Natural killer cell (primary cell): ENCODE data around the gene ETF1. TPM values are rescaled to one million over a fixed set of nuclear protein-coding genes. Genes with fewer than 3 reads are reported as not detected.
A peak's percentile ranks its signal among the peaks of the same experiment; 100 is the strongest.

Experiments
- ATAC-seq, 3 donors: fragments of 150-1000 bp in 2 of 3; fragments of 200-7000 bp in 1 of 3; cut with Tn5 transposase; 1 replicate in 1 of 3; 2 replicates in 2 of 3; pipeline ENCODE4 v1.10.0; 2021; ENCODE audit warnings: mild to moderate bottlenecking in 2 of 3, moderate library complexity in 2 of 3
- DNase-seq, 2 donors: peaks; one replicate each; pipeline versions ENCODE4 v3.0.0 to v3.0.0-alpha.2; 2013 to 2021; ENCODE audit warnings: mixed read lengths in 1 of 2
- H3K27ac ChIP-seq: one replicate; pipeline ENCODE4 v1.5.1; 2013; ENCODE audit warnings: mild to moderate bottlenecking, low read length
- H3K27me3 ChIP-seq: one replicate; pipeline ENCODE4 v1.6.1; 2013; ENCODE audit warnings: low read length; ENCODE audit not compliant: control insufficient read depth, insufficient read depth
- H3K36me3 ChIP-seq: one replicate; pipeline ENCODE4 v1.6.1; 2013; ENCODE audit warnings: low read length; ENCODE audit not compliant: control insufficient read depth, insufficient read depth
- H3K4me1 ChIP-seq: one replicate; pipeline ENCODE4 v1.6.1; 2013; ENCODE audit warnings: low read length; ENCODE audit not compliant: control insufficient read depth, insufficient read depth
- H3K4me3 ChIP-seq: one replicate; pipeline ENCODE4 v1.5.1; 2013; ENCODE audit warnings: low read length
- H3K9me3 ChIP-seq: one replicate; pipeline ENCODE4 v1.6.1; 2013; ENCODE audit warnings: low read length; ENCODE audit not compliant: control insufficient read depth, insufficient read depth
- H3K27ac Mint-ChIP-seq, 2 donors: one replicate each; pipeline ENCODE4 v1.8.0; 2022; ENCODE audit warnings: mild to moderate bottlenecking in 2 of 2, mixed read lengths in 2 of 2, moderate library complexity in 1 of 2
- H3K27me3 Mint-ChIP-seq, 2 donors: one replicate each; pipeline ENCODE4 v1.8.0; 2022; ENCODE audit warnings: low read depth in 2 of 2, mixed read lengths in 2 of 2
- H3K36me3 Mint-ChIP-seq: one replicate; pipeline ENCODE4 v1.8.0; 2022; ENCODE audit warnings: mixed read lengths
- H3K4me1 Mint-ChIP-seq, 2 donors: one replicate each; pipeline ENCODE4 v1.8.0; 2022; ENCODE audit warnings: mixed read lengths in 2 of 2
- H3K4me3 Mint-ChIP-seq: one replicate; pipeline ENCODE4 v1.8.0; 2022; ENCODE audit warnings: mild to moderate bottlenecking, moderate library complexity, mixed read lengths
- H3K9me3 Mint-ChIP-seq, 2 donors: one replicate each; pipeline ENCODE4 v1.8.0; 2022; ENCODE audit warnings: mixed read lengths in 2 of 2
- CTCF ChIP-seq: fragments of 200-600 bp; IDR thresholded peaks from one replicate; pipeline ENCODE4 v1.8.0; 2022; ENCODE audit warnings: antibody characterized with exemption
- whole genome bisulfite sequencing: methylation state at CpG from one replicate; pipeline ENCODE4 v1.1.7; 2013; ENCODE audit warnings: missing lambda C conversion rate; ENCODE audit not compliant: insufficient coverage; 5-methylcytosine and 5-hydroxymethylcytosine counted together
- intact Hi-C: fragments of 100-400 bp; cut with micrococcal nuclease; formaldehyde crosslinking; loops from one replicate; pipeline ENCODE4 v1.14.2; 2022
- total RNA-seq, 4 donors: library from RNA; stranded (reverse); fragments of 120-200 nt in 1 of 4; gene quantifications; one replicate each; pipeline versions ENCODE4 v1.2.3 to v1.2.4, GENCODE V29; 2013 to 2022

ETF1 gene
- total RNA-seq, 3 donors from 2014 or later (not counting 1 experiment from before 2014, with no cell fraction given), result 135 to 189 (median 136) TPM

DNA sequence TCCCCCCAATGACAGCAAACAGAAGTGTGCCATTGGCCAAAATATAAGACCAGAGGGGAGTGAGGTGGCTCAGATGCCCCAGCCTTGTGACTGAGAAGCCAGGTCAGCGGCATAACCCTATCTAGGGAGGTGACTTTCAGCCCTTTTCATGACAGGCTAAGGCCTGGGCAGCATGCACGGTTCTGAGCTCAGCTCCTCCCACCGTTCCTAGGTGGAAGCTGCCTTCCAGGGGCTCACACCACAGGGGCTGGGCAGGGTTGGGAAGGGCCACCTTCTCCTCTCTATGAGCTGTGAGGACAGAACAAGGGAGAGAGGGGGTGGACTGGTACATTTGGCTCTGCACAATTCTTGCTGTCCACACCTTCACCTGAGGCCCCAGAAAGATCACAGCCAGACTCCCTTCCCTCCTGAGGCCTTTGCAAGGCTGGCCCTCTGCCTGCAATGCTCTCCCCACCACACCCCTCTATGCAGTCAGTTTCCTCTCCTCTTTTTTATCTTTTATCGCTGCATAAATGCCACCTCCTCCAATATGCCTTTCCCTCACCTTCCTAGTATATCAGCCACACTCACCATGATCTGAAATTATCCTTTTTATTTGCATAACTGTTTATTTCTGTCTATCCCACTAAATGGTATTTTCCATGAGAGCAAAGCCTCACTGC is 82.9 kb downstream of the ETF1 start:
- Mint-ChIP-seq H3K4me1 (peaks cover 34 to 52% of the 10 kb centered on the region in 2 donors), H3K9me3 (no peaks in the 10 kb centered on the region), H3K36me3 (no peaks in the 10 kb centered on the region), H3K27ac (peak overlapping the region; percentile 98), H3K4me3 (peak overlapping the region; percentile 40), H3K27me3 (no peaks in the 10 kb centered on the region)
- Histone ChIP-seq H3K27me3 (no peaks in the 10 kb centered on the region), H3K36me3 (no peaks in the 10 kb centered on the region), H3K27ac (peak overlapping the region; percentile 70), H3K9me3 (no peaks in the 10 kb centered on the region), H3K4me1 (peaks cover 46% of the 10 kb centered on the region), H3K4me3 (no peak overlapping the region)
- DNase-seq (no peak), ATAC-seq (no peak)
- no peak for TF ChIP-seq CTCF
- intact Hi-C loops, result no loop called here
- 91% methylated on average over 4 of the region's 4 CpGs for WGBS

- Histone ChIP-seq H3K9me3 (no peaks in the 10 kb centered on the region), H3K36me3 (no peaks in the 10 kb centered on the region), H3K27me3 (no peaks in the 10 kb centered on the region), H3K4me3 (no peak overlapping the region), H3K4me1 (peaks cover 45% of the 10 kb centered on the region), H3K27ac (peak overlapping the region; percentile 70)
- Mint-ChIP-seq H3K4me1 (peaks cover 34 to 52% of the 10 kb centered on the region in 2 donors), H3K9me3 (no peaks in the 10 kb centered on the region), H3K4me3 (peak overlapping the region; percentile 84), H3K27me3 (no peaks in the 10 kb centered on the region), H3K27ac (peak overlapping the region; percentile 98), H3K36me3 (no peaks in the 10 kb centered on the region)
- 23% methylated on average over 11 of the region's 11 CpGs for WGBS
- DNase-seq (peak; percentile 83 to 89), ATAC-seq (peak; percentile 65 to 79 (median 73))
- intact Hi-C loops, result no loop called here
- no peak for TF ChIP-seq CTCF
Observed at GRCh38 chr5:138459311-138459933, 83.6 kb downstream of the ETF1 start.

DNA sequence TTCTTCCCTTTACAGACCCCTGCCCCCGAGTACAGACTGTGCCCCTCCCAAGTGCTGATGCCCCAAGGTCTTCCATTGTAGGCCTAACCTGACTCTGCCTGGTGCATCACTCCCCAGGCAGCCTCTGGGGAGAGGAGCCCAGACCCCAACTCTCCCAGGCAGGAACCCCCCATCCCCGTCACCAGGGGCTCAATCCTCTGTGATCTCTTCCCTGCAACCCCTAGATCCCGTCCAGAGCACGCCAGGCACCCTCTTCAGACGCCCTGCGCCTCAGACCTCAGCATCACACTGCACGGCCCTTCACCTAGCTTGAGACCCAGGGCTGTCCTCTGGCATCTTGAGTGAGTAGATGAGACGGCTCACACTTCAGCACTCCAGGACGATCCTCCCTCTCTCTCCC is 84.2 kb downstream of the ETF1 start:
- Histone ChIP-seq H3K9me3 (no peaks in the 10 kb centered on the region), H3K27ac (peak overlapping the region; percentile 70), H3K36me3 (no peaks in the 10 kb centered on the region), H3K4me3 (no peak overlapping the region), H3K4me1 (peaks cover 42% of the 10 kb centered on the region), H3K27me3 (no peaks in the 10 kb centered on the region)
- H3K4me1 Mint-ChIP-seq, result peaks cover 34 to 51% of the 10 kb centered on the region in 2 donors
- intact Hi-C loops, result no loop called here
- ATAC-seq (peak; percentile 43 to 47 (median 46)), DNase-seq (no peak)
- H3K4me3 Mint-ChIP-seq, result peak overlapping the region; percentile 84
- H3K36me3 Mint-ChIP-seq, result no peaks in the 10 kb centered on the region
- no peak for TF ChIP-seq CTCF
- H3K27ac Mint-ChIP-seq, result peak overlapping the region; percentile 98
- H3K9me3 Mint-ChIP-seq, result no peaks in the 10 kb centered on the region
- H3K27me3 Mint-ChIP-seq, result no peaks in the 10 kb centered on the region
- 72% methylated on average over 9 of the region's 9 CpGs for WGBS
